Upper lobe of left lung (tissue), 4 donors: ENCODE data around the gene ANKRD13B.

ENCODE experiments used
- POLR2AphosphoS5 ChIP-seq, 2 donors: sonication (generic); formaldehyde crosslinking; IDR thresholded peaks; one replicate each; pipeline ENCODE4 v1.5.1; 2017; ENCODE audit warnings: antibody characterized with exemption in 2 of 2
- TF ChIP-seq, protein P1 (sequence below), 6 experiments: fragments of 450-650 bp in 4 of 6; fragments of 200-600 bp in 2 of 6; sonication (generic) in 2 of 6; IDR thresholded peaks; one replicate each; pipeline ENCODE4 v1.5.1; 2016 to 2019; ENCODE audit warnings: antibody characterized with exemption in 6 of 6

- TF ChIP-seq, protein P1, sequence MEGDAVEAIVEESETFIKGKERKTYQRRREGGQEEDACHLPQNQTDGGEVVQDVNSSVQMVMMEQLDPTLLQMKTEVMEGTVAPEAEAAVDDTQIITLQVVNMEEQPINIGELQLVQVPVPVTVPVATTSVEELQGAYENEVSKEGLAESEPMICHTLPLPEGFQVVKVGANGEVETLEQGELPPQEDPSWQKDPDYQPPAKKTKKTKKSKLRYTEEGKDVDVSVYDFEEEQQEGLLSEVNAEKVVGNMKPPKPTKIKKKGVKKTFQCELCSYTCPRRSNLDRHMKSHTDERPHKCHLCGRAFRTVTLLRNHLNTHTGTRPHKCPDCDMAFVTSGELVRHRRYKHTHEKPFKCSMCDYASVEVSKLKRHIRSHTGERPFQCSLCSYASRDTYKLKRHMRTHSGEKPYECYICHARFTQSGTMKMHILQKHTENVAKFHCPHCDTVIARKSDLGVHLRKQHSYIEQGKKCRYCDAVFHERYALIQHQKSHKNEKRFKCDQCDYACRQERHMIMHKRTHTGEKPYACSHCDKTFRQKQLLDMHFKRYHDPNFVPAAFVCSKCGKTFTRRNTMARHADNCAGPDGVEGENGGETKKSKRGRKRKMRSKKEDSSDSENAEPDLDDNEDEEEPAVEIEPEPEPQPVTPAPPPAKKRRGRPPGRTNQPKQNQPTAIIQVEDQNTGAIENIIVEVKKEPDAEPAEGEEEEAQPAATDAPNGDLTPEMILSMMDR (IDR thresholded peaks at IDR 0.05): no peak
- TF ChIP-seq POLR2AphosphoS5 (IDR thresholded peaks at IDR 0.05): no peak
These were observed 49.3 kb downstream of the ANKRD13B start for GRCh38 chr17:29642171-29642611.
